Measurements from ENCODE around the gene NGFR.

NGFR gene

GRCh38 chr17:49522357-49522890 lies 27.3 kb downstream of the NGFR start:
- H3K9me3 ChIP-seq (ENCODE audit: control insufficient read depth, insufficient read depth, low read length) = no peaks in the 10 kb centered on the region
- H3K9ac ChIP-seq (ENCODE audit: low read depth, low read length) = no peak overlapping the region
- no peaks in the 10 kb centered on the region for H3K27me3 ChIP-seq (ENCODE audit: control insufficient read depth, insufficient read depth, low read length)
- no peaks in the 10 kb centered on the region for H3K4me1 ChIP-seq (ENCODE audit: control insufficient read depth, insufficient read depth, low read length)
- H3K36me3 ChIP-seq (ENCODE audit: control insufficient read depth, insufficient read depth, low read length) = no peaks in the 10 kb centered on the region
- no peak overlapping the region for H3K4me3 ChIP-seq (ENCODE audit: low read depth, low read length)

- Histone ChIP-seq H3K27me3 (ENCODE audit: control insufficient read depth, insufficient read depth, low read length) (no peaks in the 10 kb centered on the region), H3K9ac (ENCODE audit: low read depth, low read length) (no peak overlapping the region)
These were observed 28.1 kb downstream of the NGFR start for GRCh38 chr17:49523196-49523595.

GRCh38 chr17:49523706-49524472 lies 28.8 kb downstream of the NGFR start:
- Histone ChIP-seq H3K36me3 (ENCODE audit: control insufficient read depth, insufficient read depth, low read length) (no peaks in the 10 kb centered on the region), H3K4me3 (ENCODE audit: low read depth, low read length) (no peak overlapping the region), H3K9ac (ENCODE audit: low read depth, low read length) (no peak overlapping the region), H3K4me1 (ENCODE audit: control insufficient read depth, insufficient read depth, low read length) (no peaks in the 10 kb centered on the region), H3K9me3 (ENCODE audit: control insufficient read depth, insufficient read depth, low read length) (no peaks in the 10 kb centered on the region), H3K27me3 (ENCODE audit: control insufficient read depth, insufficient read depth, low read length) (no peaks in the 10 kb centered on the region)

More at GRCh38 chr17:49523196-49523595, 28.1 kb downstream of the NGFR start:
- no peaks in the 10 kb centered on the region for H3K36me3 ChIP-seq (ENCODE audit: control insufficient read depth, insufficient read depth, low read length)
- no peaks in the 10 kb centered on the region for H3K9me3 ChIP-seq (ENCODE audit: control insufficient read depth, insufficient read depth, low read length)
- no peaks in the 10 kb centered on the region for H3K4me1 ChIP-seq (ENCODE audit: control insufficient read depth, insufficient read depth, low read length)
- H3K4me3 ChIP-seq (ENCODE audit: low read depth, low read length) = no peak overlapping the region

DNA sequence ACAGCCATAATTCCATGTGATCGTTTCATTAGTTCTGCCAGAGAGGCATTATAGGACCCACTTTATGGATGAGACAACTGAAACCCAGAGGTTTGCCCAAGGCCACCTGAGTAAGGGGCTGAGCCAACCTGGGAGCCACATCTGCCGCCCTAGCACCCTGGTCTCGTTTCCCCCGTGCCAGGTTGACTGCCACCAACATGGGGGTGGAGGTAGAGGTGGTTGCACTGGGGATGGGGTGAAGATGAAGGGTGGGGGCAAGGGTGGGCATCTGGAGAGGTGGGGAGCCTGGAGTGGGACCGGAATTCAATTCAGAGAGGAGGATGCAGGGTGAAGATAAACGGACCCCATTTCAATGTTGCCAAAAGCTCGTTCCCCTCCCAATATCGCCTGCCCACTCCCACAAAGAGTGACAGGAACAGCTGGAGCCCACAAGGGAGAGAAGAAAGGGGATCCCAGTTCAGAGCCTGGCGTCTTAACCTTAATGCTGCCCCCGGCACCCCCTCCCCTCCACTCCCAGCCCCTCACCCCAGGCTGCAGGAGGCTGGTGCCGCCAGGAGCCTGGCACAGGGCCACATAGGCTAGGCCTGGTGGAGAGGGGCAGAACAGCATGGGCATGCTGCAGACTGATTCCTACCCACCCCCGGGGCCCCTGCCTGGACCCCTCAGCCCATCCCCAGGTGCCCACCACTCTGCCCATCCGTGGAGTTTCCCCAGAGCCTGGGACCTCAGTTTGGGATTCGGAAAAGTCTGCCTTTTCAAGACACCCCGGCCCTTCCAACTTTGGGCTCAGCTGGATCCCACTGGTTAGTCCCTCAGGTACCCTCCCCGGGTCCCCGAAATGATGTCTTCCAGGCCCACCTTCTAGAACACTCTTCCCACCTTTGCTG lies 29.6 kb downstream of the NGFR start:
- no peaks in the 10 kb centered on the region for H3K27me3 ChIP-seq (ENCODE audit: control insufficient read depth, insufficient read depth, low read length)
- H3K4me3 ChIP-seq (ENCODE audit: low read depth, low read length) = no peak overlapping the region
- H3K4me1 ChIP-seq (ENCODE audit: control insufficient read depth, insufficient read depth, low read length) = no peaks in the 10 kb centered on the region
- H3K9ac ChIP-seq (ENCODE audit: low read depth, low read length) = no peak overlapping the region
- no peaks in the 10 kb centered on the region for H3K36me3 ChIP-seq (ENCODE audit: control insufficient read depth, insufficient read depth, low read length)
- H3K9me3 ChIP-seq (ENCODE audit: control insufficient read depth, insufficient read depth, low read length) = no peaks in the 10 kb centered on the region

DNA sequence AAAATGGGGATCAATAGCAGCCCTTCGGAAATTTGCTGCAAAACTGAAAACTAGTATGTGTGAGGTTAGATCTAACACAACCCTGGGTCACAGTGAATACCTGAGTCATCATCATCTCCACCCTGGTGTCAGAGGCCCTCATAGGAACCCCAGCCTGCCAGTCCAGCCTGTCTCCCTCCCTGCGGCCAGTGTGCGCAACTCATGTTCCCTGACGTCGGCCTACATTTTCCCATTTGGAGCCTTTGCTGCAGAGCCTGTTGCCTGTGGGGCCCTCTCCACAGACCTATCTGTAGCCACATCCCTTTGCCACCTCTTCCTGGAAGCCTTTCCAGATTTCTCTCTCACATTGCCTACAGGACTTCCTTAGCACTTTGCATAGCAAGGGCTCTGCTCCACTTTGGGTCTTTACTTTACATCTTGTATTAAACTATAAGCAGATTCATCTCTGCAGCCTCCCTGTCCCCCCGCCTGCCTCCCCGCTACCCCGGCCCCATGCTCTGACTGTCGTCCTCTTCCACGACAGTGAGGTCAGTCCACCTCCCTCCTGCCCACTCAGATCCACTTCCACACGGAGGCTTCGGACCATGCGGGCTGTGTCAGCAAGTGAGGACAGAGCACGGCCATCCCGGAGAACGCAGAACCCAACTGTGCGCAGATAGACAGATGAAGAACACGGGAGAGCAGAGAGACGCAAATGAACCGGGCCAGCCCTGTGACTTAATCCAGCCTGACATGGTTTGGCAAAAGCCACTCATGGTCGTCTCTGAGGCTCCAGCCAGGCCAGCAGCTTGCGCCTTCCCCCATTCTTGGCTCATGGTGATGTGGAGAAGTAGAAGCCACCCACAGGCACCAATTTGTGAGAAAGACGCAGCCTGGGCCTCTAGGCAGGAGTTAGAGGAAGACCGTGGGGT lies 31.0 kb downstream of the NGFR start:
- H3K27me3 ChIP-seq (ENCODE audit: control insufficient read depth, insufficient read depth, low read length) = no peaks in the 10 kb centered on the region
- no peak overlapping the region for H3K4me3 ChIP-seq (ENCODE audit: low read depth, low read length)
- no peaks in the 10 kb centered on the region for H3K9me3 ChIP-seq (ENCODE audit: control insufficient read depth, insufficient read depth, low read length)
- H3K9ac ChIP-seq (ENCODE audit: low read depth, low read length) = no peak overlapping the region
- no peaks in the 10 kb centered on the region for H3K4me1 ChIP-seq (ENCODE audit: control insufficient read depth, insufficient read depth, low read length)
- no peaks in the 10 kb centered on the region for H3K36me3 ChIP-seq (ENCODE audit: control insufficient read depth, insufficient read depth, low read length)

DNA sequence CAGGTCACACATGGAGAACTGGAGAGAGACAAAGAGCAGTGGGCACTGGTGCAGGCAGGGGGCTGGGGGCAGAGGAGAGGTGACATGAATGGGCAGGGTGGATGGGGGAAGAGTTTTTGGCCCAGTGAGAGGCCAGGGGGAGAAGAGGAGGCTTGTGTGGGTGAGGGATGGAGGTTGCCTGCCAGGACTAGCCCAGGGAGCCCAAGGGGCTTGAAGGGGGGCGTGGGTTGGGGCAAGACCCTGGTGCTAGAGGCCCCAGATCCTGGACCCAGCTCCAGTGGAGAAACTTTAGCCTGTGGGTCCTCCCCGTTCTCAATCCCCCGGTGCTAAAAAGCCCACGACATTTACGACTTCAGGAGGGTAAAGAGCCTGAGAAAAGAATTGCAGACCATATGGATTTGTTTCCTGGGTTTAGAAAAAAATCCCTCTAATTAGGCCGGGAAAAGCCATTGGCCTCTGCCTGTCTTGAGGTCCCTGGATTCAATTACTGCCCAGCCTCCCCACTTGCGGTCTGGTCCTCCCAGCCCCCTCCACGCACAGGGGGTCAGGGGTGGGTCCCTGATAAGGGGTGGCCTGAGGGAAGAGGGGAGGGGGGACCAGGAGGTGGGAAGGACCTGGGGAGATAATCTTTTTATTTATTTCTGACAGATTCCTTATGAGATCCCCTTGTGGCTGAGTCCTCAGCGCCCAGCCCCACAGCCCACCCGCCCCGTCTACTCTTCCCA lies 33.0 kb downstream of the NGFR start:
- Histone ChIP-seq H3K9ac (ENCODE audit: low read depth, low read length) (no peak overlapping the region), H3K27me3 (ENCODE audit: control insufficient read depth, insufficient read depth, low read length) (no peaks in the 10 kb centered on the region), H3K9me3 (ENCODE audit: control insufficient read depth, insufficient read depth, low read length) (no peaks in the 10 kb centered on the region), H3K4me1 (ENCODE audit: control insufficient read depth, insufficient read depth, low read length) (no peaks in the 10 kb centered on the region), H3K4me3 (ENCODE audit: low read depth, low read length) (no peak overlapping the region), H3K36me3 (ENCODE audit: control insufficient read depth, insufficient read depth, low read length) (no peaks in the 10 kb centered on the region)

- H3K9ac ChIP-seq (ENCODE audit: low read depth, low read length) = no peak overlapping the region
These were observed 33.9 kb downstream of the NGFR start for GRCh38 chr17:49528966-49529365.

DNA sequence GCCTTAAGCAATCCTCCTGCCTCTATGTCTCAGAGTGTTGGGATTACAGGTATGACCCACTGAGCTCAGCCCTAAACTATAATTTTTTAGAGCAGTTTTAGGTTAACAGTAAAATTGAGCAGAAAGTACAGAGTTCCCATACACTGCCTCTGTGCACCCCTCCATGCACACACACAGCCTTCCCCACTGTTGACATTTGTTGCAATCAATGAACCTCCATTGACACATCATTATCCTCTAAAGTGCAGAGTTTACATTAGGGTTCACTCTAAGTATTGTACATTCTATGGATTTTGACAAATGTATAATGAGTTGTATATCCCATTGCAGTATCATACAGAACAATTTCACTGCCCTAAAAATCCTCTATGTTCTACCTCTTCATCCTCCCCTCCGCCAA lies 35.0 kb downstream of the NGFR start:
- Histone ChIP-seq H3K4me3 (ENCODE audit: low read depth, low read length) (no peak overlapping the region), H3K36me3 (ENCODE audit: control insufficient read depth, insufficient read depth, low read length) (no peaks in the 10 kb centered on the region), H3K4me1 (ENCODE audit: control insufficient read depth, insufficient read depth, low read length) (no peaks in the 10 kb centered on the region), H3K9me3 (ENCODE audit: control insufficient read depth, insufficient read depth, low read length) (no peaks in the 10 kb centered on the region), H3K27me3 (ENCODE audit: control insufficient read depth, insufficient read depth, low read length) (no peaks in the 10 kb centered on the region), H3K9ac (ENCODE audit: low read depth, low read length) (no peak overlapping the region)

More at GRCh38 chr17:49528966-49529365, 33.9 kb downstream of the NGFR start:
- H3K27me3 ChIP-seq (ENCODE audit: control insufficient read depth, insufficient read depth, low read length) = no peaks in the 10 kb centered on the region
- H3K9me3 ChIP-seq (ENCODE audit: control insufficient read depth, insufficient read depth, low read length) = no peaks in the 10 kb centered on the region
- no peaks in the 10 kb centered on the region for H3K4me1 ChIP-seq (ENCODE audit: control insufficient read depth, insufficient read depth, low read length)
- no peaks in the 10 kb centered on the region for H3K36me3 ChIP-seq (ENCODE audit: control insufficient read depth, insufficient read depth, low read length)
- no peak overlapping the region for H3K4me3 ChIP-seq (ENCODE audit: low read depth, low read length)

GRCh38 chr17:49543860-49544259 lies 48.8 kb downstream of the NGFR start:
- H3K4me3 ChIP-seq (ENCODE audit: low read depth, low read length) = no peak overlapping the region
- peaks cover 25% of the 10 kb centered on the region for H3K4me1 ChIP-seq (ENCODE audit: control insufficient read depth, insufficient read depth, low read length)
- no peaks in the 10 kb centered on the region for H3K27me3 ChIP-seq (ENCODE audit: control insufficient read depth, insufficient read depth, low read length)
- no peak overlapping the region for H3K9ac ChIP-seq (ENCODE audit: low read depth, low read length)
- H3K9me3 ChIP-seq (ENCODE audit: control insufficient read depth, insufficient read depth, low read length) = no peaks in the 10 kb centered on the region
- H3K36me3 ChIP-seq (ENCODE audit: control insufficient read depth, insufficient read depth, low read length) = no peaks in the 10 kb centered on the region

DNA sequence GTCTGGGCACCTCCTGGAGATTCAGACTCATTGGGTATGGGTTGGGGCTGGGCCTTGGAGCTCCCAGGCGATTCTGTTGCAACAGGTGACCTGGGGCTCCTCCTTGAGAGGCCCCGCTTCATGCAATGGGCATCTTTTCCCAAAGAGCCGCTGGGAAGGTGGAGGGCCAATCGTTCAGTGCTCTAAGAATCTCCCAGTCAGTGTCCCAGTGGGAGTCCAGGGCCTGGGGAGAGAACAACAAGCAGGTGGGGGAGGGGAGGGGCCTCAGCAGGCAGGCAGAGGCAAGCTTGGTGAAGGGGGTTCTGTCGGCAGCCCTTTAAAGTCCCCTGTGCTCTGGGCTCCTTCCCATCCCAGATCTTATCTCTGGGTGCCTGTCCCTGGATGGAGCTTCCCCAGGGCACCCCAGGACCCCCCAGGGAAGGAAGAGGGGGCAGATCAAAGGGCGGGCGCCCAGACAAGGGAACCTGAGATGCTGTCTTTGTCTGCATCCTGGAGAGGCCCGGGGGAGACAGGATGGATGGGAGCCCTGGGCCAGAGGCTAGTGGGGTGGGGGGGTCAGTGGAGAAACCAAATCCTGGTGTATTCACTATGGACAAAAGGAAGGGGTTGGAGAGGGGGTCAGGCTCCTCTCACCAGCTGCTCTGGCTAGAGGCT lies 50.0 kb downstream of the NGFR start:
- peaks cover 25% of the 10 kb centered on the region for H3K4me1 ChIP-seq (ENCODE audit: control insufficient read depth, insufficient read depth, low read length)
- H3K9ac ChIP-seq (ENCODE audit: low read depth, low read length) = peak overlapping the region; percentile 37
- H3K9me3 ChIP-seq (ENCODE audit: control insufficient read depth, insufficient read depth, low read length) = no peaks in the 10 kb centered on the region
- H3K36me3 ChIP-seq (ENCODE audit: control insufficient read depth, insufficient read depth, low read length) = no peaks in the 10 kb centered on the region
- no peaks in the 10 kb centered on the region for H3K27me3 ChIP-seq (ENCODE audit: control insufficient read depth, insufficient read depth, low read length)
- no peak overlapping the region for H3K4me3 ChIP-seq (ENCODE audit: low read depth, low read length)

All from iPS-15b (cell line).